Activated CD8-positive, alpha-beta T cell treated with anti-CD3 and anti-CD28 coated beads for 36 hours (primary cell): ENCODE data around the gene RUNX1. TPM values are rescaled to one million over a fixed set of nuclear protein-coding genes. Genes with fewer than 3 reads are reported as not detected.

Experiments
- ATAC-seq: fragments of 200-7000 bp; cut with Tn5 transposase; one replicate; pipeline ENCODE4 v1.10.0; 2021; ENCODE audit warnings: mild to moderate bottlenecking, moderate library complexity
- CTCF ChIA-PET: fragments of 350-600 bp; sonication (Branson Sonifier 250); formaldehyde crosslinking; loops from one replicate; lab custom pipeline; 2021; ENCODE audit warnings: antibody characterized with exemption; lab: Charles Lee
- POLR2A ChIA-PET: fragments of 350-600 bp; sonication (Branson Sonifier 250); formaldehyde crosslinking; loops from one replicate; lab custom pipeline; 2021; ENCODE audit warnings: antibody characterized with exemption; lab: Charles Lee
- DNase-seq: peaks from one replicate; pipeline ENCODE4 v3.0.0-alpha.2; 2020
- H3K27ac Mint-ChIP-seq: one replicate; pipeline ENCODE4 v1.8.0; 2021; ENCODE audit warnings: mild to moderate bottlenecking, mixed read lengths
- H3K27me3 Mint-ChIP-seq: one replicate; pipeline ENCODE4 v1.8.0; 2021; ENCODE audit warnings: mixed read lengths
- H3K36me3 Mint-ChIP-seq: one replicate; pipeline ENCODE4 v1.8.0; 2021; ENCODE audit warnings: low read depth, mixed read lengths
- H3K4me1 Mint-ChIP-seq: one replicate; pipeline ENCODE4 v1.8.0; 2021; ENCODE audit warnings: low read depth, mixed read lengths
- H3K4me3 Mint-ChIP-seq: one replicate; pipeline ENCODE4 v1.8.0; 2021; ENCODE audit warnings: mild to moderate bottlenecking, moderate library complexity, mixed read lengths
- H3K9me3 Mint-ChIP-seq: one replicate; pipeline ENCODE4 v1.8.0; 2021; ENCODE audit warnings: mixed read lengths
- CTCF ChIP-seq: fragments of 200-600 bp; IDR thresholded peaks from one replicate; pipeline ENCODE4 v1.8.0; 2022; ENCODE audit warnings: antibody characterized with exemption, mild to moderate bottlenecking
- intact Hi-C: fragments of 100-400 bp; cut with micrococcal nuclease; formaldehyde crosslinking; loops from one replicate; pipeline ENCODE4 v1.10.0; 2022
- total RNA-seq, 2 experiments: library from RNA; stranded (reverse); gene quantifications; one replicate each; pipeline ENCODE4 v1.2.3, GENCODE V29; 2021

RUNX1 gene
- total RNA-seq, 2 experiments from 2014 or later = 18.7 to 19.0 TPM

- intact Hi-C loops = no loop called here
- Mint-ChIP-seq H3K4me3 (no peak overlapping the region), H3K36me3 (peaks cover 19% of the 10 kb centered on the region), H3K27me3 (no peaks in the 10 kb centered on the region), H3K27ac (no peak overlapping the region), H3K4me1 (peaks cover 5% of the 10 kb centered on the region), H3K9me3 (no peaks in the 10 kb centered on the region)
- ChIA-PET POLR2A (no interaction called here), CTCF (no interaction called here)
- no peak for DNase-seq
- TF ChIP-seq CTCF = no peak
- no peak for ATAC-seq
These were observed 229.6 kb downstream of the RUNX1 start for GRCh38 chr21:34819357-34819999.

GRCh38 chr21:34818662-34819158 lies 230.4 kb downstream of the RUNX1 start:
- no peak for TF ChIP-seq CTCF
- Mint-ChIP-seq H3K4me3 (no peak overlapping the region), H3K4me1 (peaks cover 9% of the 10 kb centered on the region), H3K27ac (no peak overlapping the region), H3K36me3 (peaks cover 20% of the 10 kb centered on the region), H3K27me3 (no peaks in the 10 kb centered on the region), H3K9me3 (no peaks in the 10 kb centered on the region)
- intact Hi-C loops = no loop called here
- POLR2A ChIA-PET = interaction anchor here (1.3 kb wide), 1 partner anchor 22 kb away, joined by 3 read pairs; no protein-coding TSS in a partner anchor
- DNase-seq = no peak
- CTCF ChIA-PET = interaction anchor here (0.8 to 1.2 kb wide), 2 partner anchors 16 to 18 kb away, joined by 3 to 4 read pairs; no protein-coding TSS in a partner anchor
- no peak for ATAC-seq

- H3K27ac Mint-ChIP-seq = no peak overlapping the region
- peaks cover 16% of the 10 kb centered on the region for H3K4me1 Mint-ChIP-seq
- H3K4me3 Mint-ChIP-seq = no peak overlapping the region
- peaks cover 23% of the 10 kb centered on the region for H3K36me3 Mint-ChIP-seq
- ChIA-PET POLR2A (interaction anchor here (1.3 kb wide), 1 partner anchor 23 kb away, joined by 3 read pairs; no protein-coding TSS in a partner anchor), CTCF (interaction anchor here (0.8 to 1.4 kb wide), 3 partner anchors 16 to 72 kb away, joined by 3 to 4 read pairs (median 3); no protein-coding TSS in a partner anchor)
- TF ChIP-seq CTCF = no peak
- DNase-seq (no peak), ATAC-seq (no peak)
- no peaks in the 10 kb centered on the region for H3K9me3 Mint-ChIP-seq
- intact Hi-C loops = no loop called here
- H3K27me3 Mint-ChIP-seq = no peaks in the 10 kb centered on the region
These were observed 231.1 kb downstream of the RUNX1 start for GRCh38 chr21:34817821-34818661.

DNA sequence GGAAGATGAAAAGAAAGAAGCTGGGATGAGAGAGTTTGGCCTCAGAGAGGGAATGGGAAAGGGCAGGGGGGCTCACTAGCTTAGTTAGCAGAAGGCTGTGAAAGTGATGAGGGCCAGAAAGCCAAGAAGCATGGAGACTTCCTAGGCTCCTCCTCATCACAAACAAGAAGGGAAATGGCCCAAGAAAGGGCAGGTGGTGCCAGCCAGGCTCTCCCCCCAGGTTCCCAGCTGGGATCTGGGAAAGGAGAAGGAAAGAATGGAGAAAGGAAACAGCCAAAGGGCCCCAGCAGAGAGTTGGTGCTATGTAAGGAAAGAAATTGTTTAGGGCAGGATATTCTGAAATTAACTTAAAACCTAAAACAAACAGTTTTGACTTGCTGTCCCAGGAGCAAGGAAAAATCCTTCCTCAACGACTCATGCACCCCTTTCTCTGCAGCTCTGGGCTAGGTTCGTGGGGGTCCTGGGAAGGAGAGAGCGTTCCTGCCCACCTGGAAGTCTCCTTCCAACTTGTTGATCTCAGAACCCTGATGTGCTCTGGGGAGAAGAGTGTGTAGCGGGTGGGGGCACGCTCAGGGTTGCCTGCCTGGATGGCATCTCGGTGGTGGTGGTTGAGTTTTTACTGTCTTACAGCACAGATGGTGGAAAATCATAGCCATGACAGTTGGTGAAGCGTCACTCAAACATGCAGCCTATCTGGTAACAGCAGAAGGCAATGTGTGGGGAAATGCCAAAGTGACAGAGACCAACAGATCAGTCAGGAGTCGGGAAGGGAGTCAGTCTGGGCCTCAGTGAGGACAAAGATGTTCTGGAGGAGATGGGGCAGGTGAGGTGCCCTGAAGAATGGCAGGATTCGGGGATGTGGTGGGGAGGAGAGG lies 233.0 kb downstream of the RUNX1 start:
- no peak for ATAC-seq
- ChIA-PET POLR2A (no interaction called here), CTCF (no interaction called here)
- Mint-ChIP-seq H3K27me3 (no peaks in the 10 kb centered on the region), H3K27ac (no peak overlapping the region), H3K4me1 (peaks cover 32% of the 10 kb centered on the region), H3K4me3 (no peak overlapping the region), H3K36me3 (peaks cover 21% of the 10 kb centered on the region), H3K9me3 (no peaks in the 10 kb centered on the region)
- intact Hi-C loops = no loop called here
- no peak for DNase-seq
- no peak for TF ChIP-seq CTCF
